Measurements from ENCODE around the gene DRC7.
"Not testable (repeated sequence)": the region's sequence is repeated elsewhere in the genome, so short reads cannot be mapped to it uniquely, and the experiment has no call there.

Gene DRC7

GRCh38 chr16:57738844-57739243 lies 44.2 kb downstream of the DRC7 start:
- DNase-seq, result no peak

- DNase-seq, result no peak
Observed at GRCh38 chr16:57739756-57740422, 45.3 kb downstream of the DRC7 start.

GRCh38 chr16:57740423-57741071 lies 45.9 kb downstream of the DRC7 start:
- no peak for DNase-seq

GRCh38 chr16:57741660-57742191 lies 47.1 kb downstream of the DRC7 start:
- DNase-seq, result no peak

GRCh38 chr16:57742543-57742942 lies 47.9 kb downstream of the DRC7 start:
- DNase-seq, result no peak

- no peak for DNase-seq
Observed at GRCh38 chr16:57743458-57743857, 48.9 kb downstream of the DRC7 start.

GRCh38 chr16:57743886-57744641 lies 49.5 kb downstream of the DRC7 start:
- DNase-seq, result no peak

GRCh38 chr16:57744642-57744903 lies 50.0 kb downstream of the DRC7 start:
- no peak for DNase-seq

GRCh38 chr16:57745768-57746167 lies 51.2 kb downstream of the DRC7 start:
- DNase-seq, result no peak

- not testable (repeated sequence) for DNase-seq
Observed at GRCh38 chr16:57746316-57746715, 51.7 kb downstream of the DRC7 start.

GRCh38 chr16:57747091-57747490 lies 52.5 kb downstream of the DRC7 start:
- no peak for DNase-seq

GRCh38 chr16:57747496-57747895 lies 52.9 kb downstream of the DRC7 start:
- DNase-seq, result no peak

GRCh38 chr16:57747996-57748395 lies 53.4 kb downstream of the DRC7 start:
- DNase-seq, result no peak

GRCh38 chr16:57748596-57748995 lies 54.0 kb downstream of the DRC7 start:
- DNase-seq, result no peak

GRCh38 chr16:57749101-57749692 lies 54.6 kb downstream of the DRC7 start:
- DNase-seq, result no peak

GRCh38 chr16:57749856-57750452 lies 55.3 kb downstream of the DRC7 start:
- DNase-seq, result no peak

- no peak for DNase-seq
Observed at GRCh38 chr16:57750796-57751538, 56.4 kb downstream of the DRC7 start.

- DNase-seq, result no peak
Observed at GRCh38 chr16:57751539-57752202, 57.1 kb downstream of the DRC7 start.

GRCh38 chr16:57752203-57752580 lies 57.6 kb downstream of the DRC7 start:
- no peak for DNase-seq

- no peak for DNase-seq
Observed at GRCh38 chr16:57752581-57753447, 58.2 kb downstream of the DRC7 start.

Data from SIG-M5 (cell line).